AG04450 (cell line): ENCODE data around the gene LAG3. TPM values are rescaled to one million over a fixed set of nuclear protein-coding genes. Genes with fewer than 3 reads are reported as not detected.
"Not testable (repeated sequence)": the region's sequence is repeated elsewhere in the genome, so short reads cannot be mapped to it uniquely, and the experiment has no call there.

ENCODE experiments used
- CTCF ChIA-PET: fragments of 300-600, 350-600 bp; formaldehyde crosslinking; extraction: SDS; loops from one replicate; lab custom pipeline; 2022; ENCODE audit warnings: antibody characterized with exemption, inconsistent platforms; lab: Charles Lee
- POLR2A ChIA-PET: fragments of 350-600 bp; formaldehyde crosslinking; extraction: SDS; loops from one replicate; lab custom pipeline; 2021; ENCODE audit warnings: antibody characterized with exemption, inconsistent platforms; lab: Yijun Ruan, JAX
- DNase-seq: peaks from one replicate; pipeline ENCODE4 v3.0.0-alpha.2; 2011; ENCODE audit warnings: low read depth, low spot score
- H3K27ac ChIP-seq: one replicate; pipeline ENCODE4 v1.5.1; 2012; ENCODE audit warnings: low read depth, low read length, control low read depth
- H3K27me3 ChIP-seq: one replicate; pipeline ENCODE4 v1.6.0; 2012; ENCODE audit warnings: low read length; ENCODE audit not compliant: control insufficient read depth, insufficient read depth
- H3K4me3 ChIP-seq: 2 replicates; pipeline ENCODE4 v1.5.1; 2011; ENCODE audit warnings: mild to moderate bottlenecking, low read depth, low read length, control low read depth
- H3K9me3 ChIP-seq: 2 replicates; pipeline ENCODE4 v1.5.1; 2012; ENCODE audit warnings: low read length; ENCODE audit not compliant: control insufficient read depth, insufficient read depth
- CTCF ChIP-seq: IDR thresholded peaks from 2 replicates; pipeline ENCODE4 v1.5.1; 2011; ENCODE audit warnings: low read depth, low read length, control low read depth, inconsistent platforms
- polyA plus RNA-seq: library from polyadenylated mRNA; depleted of rRNA; stranded (reverse); fragments of >200 nt; gene quantifications from 2 replicates; pipeline ENCODE4 v1.2.3, GENCODE V29; 2011

The LAG3 gene
- polyA plus RNA-seq, 1 experiment = 0.11 TPM

- CTCF ChIA-PET = interaction anchor here (0.7 to 4.0 kb wide), 8 partner anchors 11 to 98 kb away, joined by 3 to 24 read pairs (median 4); partner anchors contain the start of genes COPS7A and MLF2
- no peak for DNase-seq
- POLR2A ChIA-PET = interaction anchor here (1.1 to 2.1 kb wide), 3 partner anchors 9 to 34 kb away, joined by 3 to 7 read pairs (median 4); partner anchors contain the start of gene COPS7A
- Histone ChIP-seq H3K27me3 (no peaks in the 10 kb centered on the region), H3K4me3 (no peak overlapping the region), H3K27ac (peak overlapping the region; percentile 22), H3K9me3 (no peaks in the 10 kb centered on the region)
- peak; percentile 77 for TF ChIP-seq CTCF
These were observed 36.7 kb upstream of the LAG3 start for GRCh38 chr12:6735448-6736191.

GRCh38 chr12:6736754-6737153, 35.6 kb upstream of the LAG3 start:
- DNase-seq = no peak
- CTCF ChIA-PET = interaction anchor here (0.7 to 4.0 kb wide), 6 partner anchors 16 to 90 kb away, joined by 3 to 24 read pairs (median 4); partner anchors contain the start of gene MLF2
- POLR2A ChIA-PET = interaction anchor here (1.1 kb wide), 1 partner anchor 8 kb away, joined by 4 read pairs; no protein-coding TSS in a partner anchor
- Histone ChIP-seq H3K4me3 (no peak overlapping the region), H3K27me3 (no peaks in the 10 kb centered on the region), H3K27ac (no peak overlapping the region), H3K9me3 (no peaks in the 10 kb centered on the region)
- no peak for TF ChIP-seq CTCF

- ChIA-PET CTCF (interaction anchor here (3.8 kb wide), 1 partner anchor 11 kb away, joined by 24 read pairs; the partner anchor contains the start of gene MLF2), POLR2A (interaction anchor here (1.2 kb wide), 1 partner anchor 24 kb away, joined by 3 read pairs; the partner anchor contains the start of gene PTMS)
- not testable (repeated sequence) for H3K4me3 ChIP-seq, H3K9me3 ChIP-seq, DNase-seq, H3K27ac ChIP-seq, H3K27me3 ChIP-seq
These were observed 30.2 kb upstream of the LAG3 start for GRCh38 chr12:6742080-6742479.

- POLR2A ChIA-PET = interaction anchor here (1.2 kb wide), 1 partner anchor 24 kb away, joined by 3 read pairs; the partner anchor contains the start of gene PTMS
- CTCF ChIA-PET = interaction anchor here (0.6 to 3.8 kb wide), 2 partner anchors 10 to 33 kb away, joined by 5 to 24 read pairs; partner anchors contain the start of gene MLF2
- Histone ChIP-seq H3K27me3 (no peaks in the 10 kb centered on the region), H3K9me3 (no peaks in the 10 kb centered on the region), H3K4me3 (no peak overlapping the region), H3K27ac (no peak overlapping the region)
- no peak for DNase-seq
- no peak for TF ChIP-seq CTCF
These were observed 29.5 kb upstream of the LAG3 start for GRCh38 chr12:6742834-6743233.

- POLR2A ChIA-PET = interaction anchor here (1.2 kb wide), 1 partner anchor 23 kb away, joined by 3 read pairs; the partner anchor contains the start of gene PTMS
- not testable (repeated sequence) for H3K4me3 ChIP-seq, H3K27me3 ChIP-seq, H3K27ac ChIP-seq, DNase-seq, H3K9me3 ChIP-seq
- CTCF ChIA-PET = interaction anchor here (0.6 to 3.8 kb wide), 2 partner anchors 10 to 33 kb away, joined by 5 to 24 read pairs; partner anchors contain the start of gene MLF2
These were observed 29.0 kb upstream of the LAG3 start for GRCh38 chr12:6743300-6743699.
